HFF-Myc (cell line): ENCODE data around the gene ZNF524.

ENCODE experiments used
- DNase-seq: peaks from one replicate; pipeline ENCODE4 v3.0.0-alpha.2; 2011; ENCODE audit warnings: low read depth; ENCODE audit errors: extremely low read depth
- H3K4me3 ChIP-seq: replicated peaks from 2 replicates; pipeline ENCODE4 v1.5.1; 2011; ENCODE audit warnings: low read depth, mild to moderate bottlenecking, control low read depth, low read length
- TF ChIP-seq, protein P1 (sequence below): IDR thresholded peaks from 2 replicates; pipeline ENCODE4 v1.5.1; 2012; ENCODE audit warnings: mild to moderate bottlenecking, low read depth, low read length, control low read depth; ENCODE audit errors: missing control alignments

Gene ZNF524

DNA sequence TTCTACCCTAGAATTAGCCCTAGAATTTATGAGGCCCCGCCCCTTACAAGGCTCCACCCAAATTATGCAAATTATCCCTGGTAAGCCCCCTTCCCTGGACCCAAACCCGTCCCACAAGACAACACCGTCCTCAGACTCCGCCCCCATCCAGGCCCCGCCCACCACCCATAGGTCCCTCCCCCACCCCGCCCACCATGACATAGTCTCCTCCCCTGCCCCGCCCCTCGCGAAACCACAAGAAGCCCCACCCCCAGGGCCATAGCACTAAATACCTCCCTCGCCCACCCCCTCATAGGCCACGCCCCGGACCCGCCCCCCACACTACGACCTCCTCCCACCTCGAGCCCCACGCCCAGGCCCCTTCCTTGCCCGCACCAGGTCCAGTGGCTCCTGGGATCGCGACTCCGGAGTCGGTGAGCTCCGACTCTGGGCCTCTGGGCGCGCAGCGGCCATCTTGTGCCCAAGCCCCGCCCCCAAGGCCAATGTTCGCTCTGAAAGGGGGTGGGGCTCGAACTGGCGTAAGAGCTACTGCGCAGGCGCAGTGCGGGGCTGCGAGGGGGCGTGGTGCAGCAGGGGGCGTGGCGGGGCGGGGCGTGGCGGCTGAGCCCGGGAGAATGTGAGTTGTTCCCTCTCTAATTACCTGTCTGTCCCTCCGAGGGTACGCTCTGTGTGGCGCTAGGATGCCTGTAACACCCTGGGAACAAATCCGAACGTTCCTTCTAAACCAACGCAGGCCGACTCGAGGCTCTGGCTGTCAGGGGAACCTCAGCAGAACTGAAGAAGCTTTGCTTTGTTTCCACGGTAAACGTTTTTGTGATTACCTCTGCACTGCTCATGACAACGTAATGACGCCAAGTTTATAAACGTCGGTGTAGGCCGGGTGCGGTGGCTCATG is 24.3 kb downstream of the ZNF524 start, which contains the start of gene ZNF784:
TSS of gene ZNF784 (minus strand) at position 458 of the 895 bp plus-strand sequence. CDS start at position 453, 5 bp downstream.
- peak within 1 kb of the TSS; percentile 49 for H3K4me3 ChIP-seq
- DNase-seq, result peak; percentile 67
- TF ChIP-seq, protein P1, sequence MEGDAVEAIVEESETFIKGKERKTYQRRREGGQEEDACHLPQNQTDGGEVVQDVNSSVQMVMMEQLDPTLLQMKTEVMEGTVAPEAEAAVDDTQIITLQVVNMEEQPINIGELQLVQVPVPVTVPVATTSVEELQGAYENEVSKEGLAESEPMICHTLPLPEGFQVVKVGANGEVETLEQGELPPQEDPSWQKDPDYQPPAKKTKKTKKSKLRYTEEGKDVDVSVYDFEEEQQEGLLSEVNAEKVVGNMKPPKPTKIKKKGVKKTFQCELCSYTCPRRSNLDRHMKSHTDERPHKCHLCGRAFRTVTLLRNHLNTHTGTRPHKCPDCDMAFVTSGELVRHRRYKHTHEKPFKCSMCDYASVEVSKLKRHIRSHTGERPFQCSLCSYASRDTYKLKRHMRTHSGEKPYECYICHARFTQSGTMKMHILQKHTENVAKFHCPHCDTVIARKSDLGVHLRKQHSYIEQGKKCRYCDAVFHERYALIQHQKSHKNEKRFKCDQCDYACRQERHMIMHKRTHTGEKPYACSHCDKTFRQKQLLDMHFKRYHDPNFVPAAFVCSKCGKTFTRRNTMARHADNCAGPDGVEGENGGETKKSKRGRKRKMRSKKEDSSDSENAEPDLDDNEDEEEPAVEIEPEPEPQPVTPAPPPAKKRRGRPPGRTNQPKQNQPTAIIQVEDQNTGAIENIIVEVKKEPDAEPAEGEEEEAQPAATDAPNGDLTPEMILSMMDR, result no peak

DNA sequence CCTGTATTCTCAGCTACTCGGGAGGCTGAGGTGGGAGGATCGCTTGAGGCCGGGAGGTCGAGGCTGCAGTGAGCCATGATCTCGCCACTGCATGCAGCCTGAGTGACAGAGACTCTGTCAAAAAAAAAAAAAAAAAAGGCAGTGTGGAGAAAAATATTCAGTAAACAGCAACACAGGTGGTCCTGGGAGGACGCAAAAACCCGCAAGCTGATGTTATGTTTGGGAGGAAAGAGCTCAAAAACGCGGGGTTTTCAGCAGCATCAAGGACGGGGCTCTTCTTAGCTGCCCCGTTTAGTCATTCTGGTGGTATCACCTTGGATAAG is 24.9 kb downstream of the ZNF524 start:
- TF ChIP-seq, protein P1, result no peak
- peak overlapping the region; percentile 49 for H3K4me3 ChIP-seq
- no peak for DNase-seq

DNA sequence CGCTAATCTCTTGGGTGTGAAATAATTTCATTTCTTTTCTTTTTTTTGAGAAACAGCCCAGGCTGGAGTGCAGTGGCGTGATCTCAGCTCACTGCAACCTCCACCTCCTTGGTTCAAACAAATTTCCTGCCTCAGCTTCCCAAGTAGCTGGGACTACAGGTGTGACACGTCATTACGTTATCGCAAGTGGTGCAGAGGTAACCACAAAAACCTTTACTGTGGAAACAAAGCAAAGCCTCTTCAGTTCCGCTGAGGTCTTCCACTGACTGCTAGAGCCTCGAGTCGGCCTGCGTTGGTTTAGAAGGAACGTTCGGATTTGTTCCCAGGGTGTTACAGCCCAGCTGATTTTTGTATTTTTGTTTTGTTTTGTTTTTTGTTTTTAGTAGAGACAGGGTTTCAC is 26.3 kb downstream of the ZNF524 start:
- TF ChIP-seq, protein P1, result no peak

DNA sequence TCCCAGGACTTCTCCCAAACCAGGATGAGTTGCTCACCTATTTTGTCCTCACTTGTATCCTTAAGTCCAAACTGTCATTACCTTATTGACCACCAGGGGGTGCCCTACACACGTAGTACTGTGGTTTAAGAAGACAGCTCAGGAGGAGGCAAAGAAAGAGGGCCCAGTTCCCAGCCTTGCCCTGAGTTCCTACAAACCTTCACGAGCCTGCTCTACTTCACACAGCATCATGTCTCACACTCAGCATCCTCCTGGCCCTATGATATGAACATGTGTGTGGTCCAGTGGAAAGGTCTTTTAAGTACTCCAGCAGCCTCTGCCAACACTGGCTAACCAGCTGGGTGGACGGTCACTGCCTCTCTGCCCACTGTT is 32.4 kb downstream of the ZNF524 start:
- no peak overlapping the region for H3K4me3 ChIP-seq
- peak; percentile 94 for DNase-seq

More for the DNA sequence above, 26.3 kb downstream of the ZNF524 start:
- DNase-seq, result no peak
- no peak overlapping the region for H3K4me3 ChIP-seq

DNA sequence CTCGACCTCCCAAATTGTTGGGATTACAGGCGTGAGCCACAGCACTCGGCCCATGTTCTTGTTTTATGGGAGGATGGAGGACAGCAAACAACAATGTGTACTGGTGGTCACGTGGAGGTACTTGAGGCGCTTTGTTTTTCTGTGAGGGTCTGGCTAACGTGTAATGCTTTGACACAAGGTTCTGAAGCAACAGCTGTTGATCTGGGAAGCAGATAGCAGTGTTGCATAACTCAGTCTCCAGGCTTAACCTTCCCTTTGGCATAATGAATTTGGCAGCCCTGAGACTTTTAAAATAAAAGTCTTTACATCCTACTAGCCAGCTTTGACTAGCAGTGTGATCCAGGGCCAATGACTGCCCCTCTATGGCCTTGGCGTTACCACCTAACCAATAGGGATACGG is 33.8 kb downstream of the ZNF524 start:
- DNase-seq, result no peak
- H3K4me3 ChIP-seq, result no peak overlapping the region

More for the DNA sequence above, 32.4 kb downstream of the ZNF524 start:
- TF ChIP-seq, protein P1, result peak; percentile 88

DNA sequence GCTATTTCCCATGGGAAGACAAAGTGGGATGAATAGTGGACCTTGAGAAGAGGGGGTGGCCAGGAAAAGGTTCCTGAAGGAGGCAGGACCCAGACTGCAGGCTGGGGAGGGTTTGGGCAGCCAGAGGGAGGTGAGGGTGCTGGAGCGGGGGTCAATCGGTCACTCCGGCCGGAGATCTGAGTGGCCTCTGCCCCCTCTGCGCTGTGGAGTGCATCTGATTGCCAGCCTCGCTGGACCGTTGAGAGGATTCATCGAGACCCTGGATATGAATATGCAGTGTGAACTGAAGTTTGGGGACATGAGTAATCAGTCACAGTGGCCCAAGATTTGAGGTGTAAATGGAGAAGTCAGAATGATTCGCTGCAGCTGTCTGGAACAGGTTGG is 35.2 kb downstream of the ZNF524 start:
- TF ChIP-seq, protein P1, result no peak
- peak overlapping the region; percentile 98 for H3K4me3 ChIP-seq
- DNase-seq, result no peak

More for the DNA sequence above, 33.8 kb downstream of the ZNF524 start:
- TF ChIP-seq, protein P1, result no peak
